OCI-LY3 (cell line): ENCODE results near the gene ZNF358.

Experiments used
- CTCF ChIP-seq: fragments of 200-600, 300-600 bp; sonication (generic); IDR thresholded peaks from 2 replicates; pipeline ENCODE4 v1.5.1; 2014; ENCODE audit warnings: antibody characterized with exemption, low read length, low read depth
- EZH2phosphoT487 ChIP-seq: fragments of 200-600 bp; shearing (Covaris generic); IDR thresholded peaks from 2 replicates; pipeline ENCODE4 v1.6.1; 2018; ENCODE audit warnings: antibody characterized with exemption, mixed run types, low read depth

GRCh38 chr19:7502552-7502951 lies 13.4 kb upstream of the ZNF358 start:
- TF ChIP-seq CTCF = no peak
- no peak for TF ChIP-seq EZH2phosphoT487
